ENCODE data around the gene DDX39A.

DNA sequence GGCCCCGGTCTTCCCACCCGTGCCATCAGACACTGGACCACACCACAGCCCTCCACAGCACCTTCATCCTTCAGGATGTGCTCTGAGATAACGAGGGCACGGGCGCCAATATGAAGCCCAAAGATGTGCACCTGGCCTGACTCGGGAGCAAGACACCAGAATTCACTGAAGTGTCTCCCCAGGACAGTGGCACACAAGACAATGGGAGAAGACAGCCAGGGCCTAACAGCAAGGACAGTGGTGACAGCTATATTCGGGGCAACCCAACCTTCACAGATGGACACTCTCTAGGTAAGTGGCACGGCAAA is 7.2 kb downstream of the DDX39A start:
- TF ChIP-seq, protein P1, sequence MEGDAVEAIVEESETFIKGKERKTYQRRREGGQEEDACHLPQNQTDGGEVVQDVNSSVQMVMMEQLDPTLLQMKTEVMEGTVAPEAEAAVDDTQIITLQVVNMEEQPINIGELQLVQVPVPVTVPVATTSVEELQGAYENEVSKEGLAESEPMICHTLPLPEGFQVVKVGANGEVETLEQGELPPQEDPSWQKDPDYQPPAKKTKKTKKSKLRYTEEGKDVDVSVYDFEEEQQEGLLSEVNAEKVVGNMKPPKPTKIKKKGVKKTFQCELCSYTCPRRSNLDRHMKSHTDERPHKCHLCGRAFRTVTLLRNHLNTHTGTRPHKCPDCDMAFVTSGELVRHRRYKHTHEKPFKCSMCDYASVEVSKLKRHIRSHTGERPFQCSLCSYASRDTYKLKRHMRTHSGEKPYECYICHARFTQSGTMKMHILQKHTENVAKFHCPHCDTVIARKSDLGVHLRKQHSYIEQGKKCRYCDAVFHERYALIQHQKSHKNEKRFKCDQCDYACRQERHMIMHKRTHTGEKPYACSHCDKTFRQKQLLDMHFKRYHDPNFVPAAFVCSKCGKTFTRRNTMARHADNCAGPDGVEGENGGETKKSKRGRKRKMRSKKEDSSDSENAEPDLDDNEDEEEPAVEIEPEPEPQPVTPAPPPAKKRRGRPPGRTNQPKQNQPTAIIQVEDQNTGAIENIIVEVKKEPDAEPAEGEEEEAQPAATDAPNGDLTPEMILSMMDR (IDR thresholded peaks at IDR 0.05): no peak
- TF ChIP-seq POLR2A (IDR thresholded peaks at IDR 0.05): no peak

All from heart left ventricle (tissue), 13 donors.